Neural crest cell (in vitro differentiated cells): Measurements from ENCODE around the gene C2CD2L. TPM values are rescaled to one million over a fixed set of nuclear protein-coding genes. Genes with fewer than 3 reads are reported as not detected.

Experiments used
- DNase-seq: peaks from one replicate; pipeline ENCODE4 v3.0.0; 2021; ENCODE audit warnings: low read depth, mixed read lengths, low spot score
- H3K27ac Mint-ChIP-seq: one replicate; pipeline ENCODE4 v1.8.0; 2021; ENCODE audit warnings: mild to moderate bottlenecking, mixed read lengths; ENCODE audit not compliant: unreplicated experiment
- H3K27me3 Mint-ChIP-seq: 2 replicates; pipeline ENCODE4 v1.8.0; 2021; ENCODE audit warnings: low read depth, mild to moderate bottlenecking, mixed read lengths
- H3K36me3 Mint-ChIP-seq: 2 replicates; pipeline ENCODE4 v1.8.0; 2021; ENCODE audit warnings: low read depth, mild to moderate bottlenecking, mixed read lengths
- H3K4me1 Mint-ChIP-seq: 2 replicates; pipeline ENCODE4 v1.8.0; 2021; ENCODE audit warnings: mixed read lengths
- H3K4me3 Mint-ChIP-seq: one replicate; pipeline ENCODE4 v1.8.0; 2021; ENCODE audit warnings: mild to moderate bottlenecking, mixed read lengths
- H3K9me3 Mint-ChIP-seq: 2 replicates; pipeline ENCODE4 v1.8.0; 2021; ENCODE audit warnings: mixed read lengths
- total RNA-seq: library from RNA; stranded (reverse); gene quantifications from 2 replicates; pipeline ENCODE4 v1.2.1, GENCODE V29; 2021
- TF ChIP-seq, protein P1 (sequence below): fragments of 200-600 bp; sonication (generic); conservative IDR thresholded peaks from 2 replicates; pipeline ENCODE4 v1.5.0; 2021; ENCODE audit warnings: antibody characterized with exemption, mild to moderate bottlenecking

C2CD2L gene
- total RNA-seq, 1 donor from 2014 or later: 9.8 TPM

DNA sequence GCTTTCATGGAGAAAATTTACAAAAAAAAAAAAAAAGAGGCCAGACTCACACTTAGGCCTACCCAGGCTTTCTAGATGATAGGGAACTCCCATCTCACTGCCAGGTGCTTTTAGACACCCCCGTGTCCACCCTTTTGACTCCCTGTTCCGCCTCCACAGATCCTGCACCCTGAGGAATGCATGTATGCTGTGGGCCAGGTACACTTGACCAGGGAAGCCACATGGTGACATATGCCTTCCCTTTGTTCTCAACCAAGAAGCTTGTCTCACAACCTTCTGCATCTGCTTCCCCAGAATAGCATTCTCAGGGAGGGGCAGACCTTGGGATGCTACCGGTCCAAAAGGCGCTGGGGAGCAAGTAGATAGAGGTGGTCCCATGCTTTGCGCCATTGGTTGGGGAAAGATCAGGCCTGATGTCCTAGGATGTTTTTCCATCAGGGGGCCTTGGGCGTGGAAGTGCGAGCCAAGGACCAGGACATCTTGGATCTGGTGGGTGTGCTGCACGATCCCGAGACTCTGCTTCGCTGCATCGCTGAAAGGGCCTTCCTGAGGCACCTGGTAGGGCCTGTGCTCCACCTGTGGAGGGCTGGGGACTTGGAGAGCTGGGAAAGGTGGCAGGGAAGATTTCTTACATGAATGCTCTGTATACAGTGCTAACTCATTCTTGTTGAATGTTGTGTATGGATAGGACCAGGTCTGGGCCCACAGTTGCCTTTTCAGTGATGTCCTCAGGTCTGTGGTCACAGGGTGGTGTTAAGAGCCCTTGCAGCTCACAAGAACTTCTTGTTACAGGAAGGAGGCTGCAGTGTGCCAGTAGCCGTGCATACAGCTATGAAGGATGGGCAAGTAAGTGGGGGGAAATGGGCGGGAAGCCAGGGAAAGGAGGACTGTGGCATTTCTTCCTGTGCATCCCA, 14.9 kb upstream of the C2CD2L start:
- peak overlapping the region; percentile 47 for H3K27ac Mint-ChIP-seq
- peaks cover 50% of the 10 kb centered on the region for H3K4me1 Mint-ChIP-seq
- peaks cover 32% of the 10 kb centered on the region for H3K36me3 Mint-ChIP-seq
- peaks cover 13% of the 10 kb centered on the region for H3K27me3 Mint-ChIP-seq
- no peak for DNase-seq
- TF ChIP-seq, protein P1, sequence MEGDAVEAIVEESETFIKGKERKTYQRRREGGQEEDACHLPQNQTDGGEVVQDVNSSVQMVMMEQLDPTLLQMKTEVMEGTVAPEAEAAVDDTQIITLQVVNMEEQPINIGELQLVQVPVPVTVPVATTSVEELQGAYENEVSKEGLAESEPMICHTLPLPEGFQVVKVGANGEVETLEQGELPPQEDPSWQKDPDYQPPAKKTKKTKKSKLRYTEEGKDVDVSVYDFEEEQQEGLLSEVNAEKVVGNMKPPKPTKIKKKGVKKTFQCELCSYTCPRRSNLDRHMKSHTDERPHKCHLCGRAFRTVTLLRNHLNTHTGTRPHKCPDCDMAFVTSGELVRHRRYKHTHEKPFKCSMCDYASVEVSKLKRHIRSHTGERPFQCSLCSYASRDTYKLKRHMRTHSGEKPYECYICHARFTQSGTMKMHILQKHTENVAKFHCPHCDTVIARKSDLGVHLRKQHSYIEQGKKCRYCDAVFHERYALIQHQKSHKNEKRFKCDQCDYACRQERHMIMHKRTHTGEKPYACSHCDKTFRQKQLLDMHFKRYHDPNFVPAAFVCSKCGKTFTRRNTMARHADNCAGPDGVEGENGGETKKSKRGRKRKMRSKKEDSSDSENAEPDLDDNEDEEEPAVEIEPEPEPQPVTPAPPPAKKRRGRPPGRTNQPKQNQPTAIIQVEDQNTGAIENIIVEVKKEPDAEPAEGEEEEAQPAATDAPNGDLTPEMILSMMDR: no peak
- peak overlapping the region; percentile 97 for H3K4me3 Mint-ChIP-seq
- H3K9me3 Mint-ChIP-seq: no peaks in the 10 kb centered on the region

DNA sequence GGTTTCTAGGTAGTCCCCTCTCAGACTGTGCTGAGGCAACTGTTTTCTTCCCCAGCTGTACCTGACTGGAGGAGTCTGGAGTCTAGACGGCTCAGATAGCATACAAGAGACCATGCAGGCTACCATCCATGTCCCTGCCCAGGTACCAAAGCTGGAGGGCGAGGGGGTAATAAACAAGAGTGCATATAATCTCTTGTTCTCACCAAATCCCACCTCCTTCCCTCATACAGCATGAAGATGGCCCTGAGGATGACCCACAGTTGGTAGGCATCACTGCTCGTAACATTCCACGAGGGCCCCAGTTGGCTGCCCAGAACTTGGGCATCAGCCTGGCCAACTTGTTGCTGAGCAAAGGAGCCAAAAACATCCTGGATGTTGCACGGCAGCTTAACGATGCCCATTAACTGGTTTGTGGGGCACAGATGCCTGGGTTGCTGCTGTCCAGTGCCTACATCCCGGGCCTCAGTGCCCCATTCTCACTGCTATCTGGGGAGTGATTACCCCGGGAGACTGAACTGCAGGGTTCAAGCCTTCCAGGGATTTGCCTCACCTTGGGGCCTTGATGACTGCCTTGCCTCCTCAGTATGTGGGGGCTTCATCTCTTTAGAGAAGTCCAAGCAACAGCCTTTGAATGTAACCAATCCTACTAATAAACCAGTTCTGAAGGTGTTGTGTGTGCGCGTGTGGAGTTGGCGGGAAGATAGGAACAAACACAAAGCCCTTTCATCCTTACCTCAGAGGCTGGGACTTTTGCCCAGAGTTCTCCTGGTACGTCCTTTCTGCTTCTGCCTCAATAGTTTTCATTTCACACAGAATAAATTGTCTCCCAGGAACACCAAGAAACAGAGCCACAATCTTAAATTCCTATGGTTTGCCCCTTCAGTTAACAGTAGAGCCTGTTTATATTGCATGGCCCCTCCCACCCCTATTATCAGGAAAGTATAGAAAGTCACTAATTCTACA, 14.0 kb upstream of the C2CD2L start:
- Mint-ChIP-seq H3K4me1 (peaks cover 49% of the 10 kb centered on the region), H3K36me3 (peaks cover 34% of the 10 kb centered on the region), H3K9me3 (no peaks in the 10 kb centered on the region), H3K4me3 (peak overlapping the region; percentile 97), H3K27me3 (peaks cover 13% of the 10 kb centered on the region), H3K27ac (peak overlapping the region; percentile 96)
- DNase-seq: no peak
- TF ChIP-seq, protein P1: no peak

GRCh38 chr11:119093942-119094815, 13.0 kb upstream of the C2CD2L start:
- H3K27ac Mint-ChIP-seq: peak overlapping the region; percentile 98
- peaks cover 13% of the 10 kb centered on the region for H3K27me3 Mint-ChIP-seq
- no peak for DNase-seq
- TF ChIP-seq, protein P1: no peak
- H3K9me3 Mint-ChIP-seq: no peaks in the 10 kb centered on the region
- peak overlapping the region; percentile 97 for H3K4me3 Mint-ChIP-seq
- H3K36me3 Mint-ChIP-seq: peaks cover 34% of the 10 kb centered on the region
- peaks cover 49% of the 10 kb centered on the region for H3K4me1 Mint-ChIP-seq

- H3K4me3 Mint-ChIP-seq: peak overlapping the region; percentile 91
- H3K27me3 Mint-ChIP-seq: peaks cover 13% of the 10 kb centered on the region
- peaks cover 34% of the 10 kb centered on the region for H3K36me3 Mint-ChIP-seq
- TF ChIP-seq, protein P1: peak; percentile 67
- H3K4me1 Mint-ChIP-seq: peaks cover 49% of the 10 kb centered on the region
- H3K27ac Mint-ChIP-seq: peak overlapping the region; percentile 98
- H3K9me3 Mint-ChIP-seq: no peaks in the 10 kb centered on the region
- no peak for DNase-seq
Measured at GRCh38 chr11:119094816-119095065, 12.4 kb upstream of the C2CD2L start.
